Activated T-cell treated with anti-CD3 and anti-CD28 coated beads for 1 hour (primary cell): ENCODE measurements around the gene MEF2C.
A peak's percentile ranks its signal among the peaks of the same experiment; 100 is the strongest.

Experiments used
- DNase-seq: peaks from one replicate; pipeline ENCODE4 v3.0.0-alpha.2; 2020; ENCODE audit warnings: low read depth

Gene MEF2C

GRCh38 chr5:88708682-88709398, 174.1 kb downstream of the MEF2C start:
- DNase-seq: no peak

- no peak for DNase-seq
Measured at GRCh38 chr5:88708021-88708420, 175.0 kb downstream of the MEF2C start.

- no peak for DNase-seq
Measured at GRCh38 chr5:88707216-88707965, 175.6 kb downstream of the MEF2C start.

- no peak for DNase-seq
Measured at GRCh38 chr5:88702332-88702731, 180.7 kb downstream of the MEF2C start.

DNA sequence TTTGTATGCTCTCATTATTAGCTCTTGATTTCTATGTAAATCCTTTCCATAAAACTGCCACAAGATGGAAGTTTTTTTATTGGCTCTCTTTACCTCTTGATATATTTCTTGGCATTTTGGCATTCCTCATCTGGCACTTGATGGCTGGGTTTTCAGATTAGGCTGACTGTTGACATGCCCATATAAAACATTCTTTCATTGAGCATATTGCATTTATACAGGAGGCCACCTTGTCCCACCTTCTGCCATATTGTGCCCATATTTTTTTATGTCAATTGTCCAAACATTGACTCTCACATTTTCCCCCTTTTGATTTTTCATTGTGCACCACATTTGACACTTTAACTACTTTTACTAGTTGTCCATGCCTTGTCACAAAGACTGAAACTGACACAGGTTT, 182.9 kb downstream of the MEF2C start:
- no peak for DNase-seq

GRCh38 chr5:88698290-88698689, 184.7 kb downstream of the MEF2C start:
- no peak for DNase-seq

GRCh38 chr5:88696466-88696865, 186.5 kb downstream of the MEF2C start:
- DNase-seq: no peak

- DNase-seq: no peak
Measured at GRCh38 chr5:88695931-88696330, 187.1 kb downstream of the MEF2C start.

- no peak for DNase-seq
Measured at GRCh38 chr5:88695232-88695631, 187.8 kb downstream of the MEF2C start.

GRCh38 chr5:88694023-88694679, 188.8 kb downstream of the MEF2C start:
- no peak for DNase-seq

DNA sequence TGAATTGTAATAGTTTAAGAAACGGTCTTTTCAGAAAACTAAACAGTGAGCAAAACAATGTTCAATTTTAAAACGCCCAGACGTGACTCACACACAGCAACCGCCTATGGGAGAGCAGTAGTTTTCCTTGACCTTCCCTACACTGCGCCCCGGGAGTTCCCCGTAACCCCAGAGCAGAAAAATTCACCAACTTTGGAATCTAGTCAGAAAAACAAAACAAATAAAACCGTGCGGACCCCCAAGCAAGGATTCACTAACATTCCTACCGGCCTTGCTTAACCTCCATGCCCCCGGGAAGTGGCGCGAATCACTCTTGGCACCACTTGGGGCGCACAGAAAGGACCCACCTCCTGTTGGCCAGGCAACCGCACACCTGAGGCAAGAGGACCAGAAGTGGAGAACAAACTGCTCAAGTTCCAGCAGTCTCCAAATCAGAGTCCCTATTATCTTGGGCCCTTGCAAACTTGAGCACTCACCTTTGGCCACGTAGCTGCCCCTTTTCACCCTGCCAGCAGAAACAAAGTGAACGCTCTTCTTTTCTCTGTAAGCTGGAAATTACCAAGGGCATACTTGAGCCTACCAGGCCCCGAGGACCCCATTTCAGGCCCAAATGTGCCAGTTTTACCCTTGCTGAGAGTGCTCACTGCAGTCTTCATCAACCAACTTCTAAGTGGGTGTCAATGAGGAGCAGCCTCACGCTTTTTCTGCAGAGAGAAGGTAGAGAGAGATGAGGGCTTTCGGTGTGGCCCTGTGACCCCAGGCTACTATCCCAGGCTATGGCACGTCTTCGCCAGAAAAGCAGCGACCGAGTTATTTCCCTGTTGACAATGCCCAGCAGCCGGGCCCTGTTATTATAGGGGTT, 189.7 kb downstream of the MEF2C start:
- no peak for DNase-seq

DNA sequence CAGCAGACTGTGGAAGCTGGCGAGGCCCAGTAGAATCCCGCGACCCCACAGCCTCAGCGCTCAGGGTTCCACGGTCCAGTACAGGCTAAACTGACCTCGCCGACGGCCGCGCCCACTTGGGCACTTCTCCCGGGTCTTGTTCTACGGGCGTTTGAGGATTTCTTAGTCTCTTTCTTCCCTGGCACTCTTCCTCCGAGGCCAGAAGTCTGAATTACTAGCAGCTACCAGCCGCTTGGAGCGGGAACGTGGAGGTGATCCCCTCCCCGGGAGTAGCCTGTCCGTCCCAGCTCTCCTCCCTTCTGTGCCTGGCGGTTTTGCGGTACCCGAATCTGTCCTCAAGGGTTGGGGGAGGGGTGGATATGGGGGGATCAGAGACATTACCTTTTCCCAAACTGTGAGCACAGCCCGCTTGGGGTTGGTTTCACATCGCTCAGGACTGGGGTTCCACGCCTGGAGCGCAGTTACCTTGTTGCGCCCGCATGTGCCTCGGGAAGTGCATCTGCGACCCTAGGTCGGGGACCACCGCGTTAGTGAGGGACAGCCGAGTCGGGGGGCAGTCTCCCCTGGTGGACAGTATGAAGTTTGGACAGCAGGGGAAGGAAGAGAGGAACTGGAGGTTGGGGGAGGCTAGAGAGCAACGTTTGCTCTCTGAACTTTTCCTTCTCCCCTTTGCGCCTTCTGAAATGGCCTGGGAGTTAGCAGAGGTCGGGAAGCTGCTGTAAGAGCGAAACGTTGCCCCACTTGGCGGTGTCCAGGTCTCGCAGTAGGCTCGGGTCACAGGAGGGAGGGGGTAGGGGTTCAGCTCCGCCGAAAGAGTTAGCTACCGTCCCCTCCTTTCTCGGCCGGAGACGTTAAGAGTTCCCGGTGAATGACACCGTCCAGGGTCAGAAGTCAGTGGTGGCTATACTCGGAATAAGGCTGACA, 190.8 kb downstream of the MEF2C start:
- no peak for DNase-seq

- DNase-seq: no peak
Measured at GRCh38 chr5:88691230-88691582, 191.8 kb downstream of the MEF2C start.

GRCh38 chr5:88690409-88691229, 192.4 kb downstream of the MEF2C start:
- DNase-seq: peak; percentile 47

DNA sequence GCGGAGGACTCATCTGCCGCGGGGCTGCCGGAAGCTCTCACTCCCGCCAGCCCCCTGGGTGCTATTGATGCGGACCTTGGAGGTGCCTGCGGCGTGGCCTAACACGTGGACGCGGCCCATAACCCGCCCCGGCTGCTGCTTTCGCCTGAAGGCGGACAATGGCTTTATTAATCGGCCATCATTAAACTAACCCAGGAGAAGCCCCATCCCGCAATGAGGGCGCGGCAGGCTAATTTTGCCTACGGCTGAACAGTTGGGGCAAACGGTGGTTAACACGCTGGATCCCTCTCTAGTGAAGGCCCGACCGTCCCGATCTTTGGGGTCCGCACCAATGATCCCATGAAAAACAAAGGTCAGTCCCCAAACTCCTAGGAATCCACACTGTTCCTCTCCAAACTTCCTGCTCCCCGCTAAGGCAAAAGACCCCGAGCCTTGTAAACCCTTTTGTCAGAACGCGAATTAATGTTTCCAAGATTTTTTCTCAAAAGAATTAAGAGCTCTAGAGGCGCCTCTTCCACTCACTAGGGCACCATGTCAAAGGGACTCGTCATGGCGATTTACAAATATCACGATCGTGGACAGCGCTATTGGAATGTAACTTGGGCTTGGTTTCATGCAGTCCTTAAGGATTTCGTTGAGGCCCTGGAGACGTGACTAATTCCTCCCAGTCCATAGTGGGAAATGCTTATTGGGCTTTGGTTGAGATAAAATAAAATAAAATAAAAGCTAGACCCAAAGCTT, 193.1 kb downstream of the MEF2C start:
- DNase-seq: no peak

GRCh38 chr5:88688984-88689667, 193.9 kb downstream of the MEF2C start:
- no peak for DNase-seq

DNA sequence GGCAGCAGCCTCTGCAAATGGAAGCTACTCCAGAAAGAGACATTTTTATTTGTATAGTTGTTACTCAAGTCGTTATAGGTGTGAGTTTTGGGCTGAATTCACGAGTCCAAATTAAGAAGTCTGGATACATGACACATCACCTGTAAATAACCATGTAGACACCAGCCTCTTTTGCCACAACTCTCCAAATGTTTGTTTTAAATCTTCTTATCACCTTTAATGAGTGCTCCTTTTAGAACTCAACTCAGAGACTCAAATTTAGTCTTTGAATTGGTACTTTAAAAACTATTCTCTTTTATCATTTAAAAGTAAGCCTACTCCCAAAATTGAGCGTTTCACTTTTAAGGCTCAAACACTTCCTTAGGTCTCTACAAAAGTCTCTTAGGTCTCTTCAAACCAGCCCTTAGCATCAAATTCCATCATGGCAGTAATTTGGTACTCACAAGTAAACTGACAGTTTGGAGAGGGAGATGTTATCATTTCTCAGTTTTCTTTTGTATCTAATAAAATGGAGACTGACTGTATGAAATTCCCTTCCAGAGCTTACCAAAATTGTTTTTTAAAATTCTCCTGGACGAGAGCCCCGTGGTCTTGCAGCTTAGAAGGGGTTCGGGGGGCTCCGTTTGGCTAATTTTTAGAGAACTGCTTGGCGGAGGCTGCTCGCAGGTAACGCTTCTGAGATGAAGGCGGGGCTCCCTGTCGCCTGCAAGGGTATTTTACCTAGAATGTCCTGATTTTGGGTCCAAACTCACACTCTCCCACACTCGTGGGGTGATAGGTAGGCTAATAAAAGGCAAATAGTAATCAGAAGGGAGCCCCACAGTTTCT, 194.6 kb downstream of the MEF2C start:
- no peak for DNase-seq

- no peak for DNase-seq
Measured at GRCh38 chr5:88687373-88687911, 195.5 kb downstream of the MEF2C start.
